Stimulated activated naive B cell treated with anti-CD40 and anti-IgM and Interleukin-4, amounts not matched to agents 10 μg/mL and 1 μg/mL and 100 μg/mL, for 72 hours (primary cell): ENCODE data around the gene APOO.

Source experiments
- ATAC-seq, 2 donors: fragments of 150-1000 bp; cut with Tn5 transposase; replicated peaks; 2 replicates each; pipeline ENCODE4 v1.10.0; 2021; ENCODE audit warnings: moderate library complexity in 1 of 2
- DNase-seq: peaks from one replicate; pipeline ENCODE4 v3.0.0; 2021
- H3K27ac Mint-ChIP-seq: one replicate; pipeline ENCODE4 v1.8.0; 2022; ENCODE audit warnings: mild to moderate bottlenecking, mixed read lengths
- H3K27me3 Mint-ChIP-seq, 2 donors: one replicate each; pipeline ENCODE4 v1.8.0; 2022; ENCODE audit warnings: mixed read lengths in 2 of 2
- H3K36me3 Mint-ChIP-seq, 2 donors: one replicate each; pipeline ENCODE4 v1.8.0; 2022; ENCODE audit warnings: mixed read lengths in 2 of 2, mild to moderate bottlenecking in 1 of 2
- H3K4me1 Mint-ChIP-seq, 2 donors: one replicate each; pipeline ENCODE4 v1.8.0; 2022; ENCODE audit warnings: mixed read lengths in 2 of 2, mild to moderate bottlenecking in 1 of 2
- H3K4me3 Mint-ChIP-seq, 2 donors: one replicate each; pipeline ENCODE4 v1.8.0; 2022; ENCODE audit warnings: mild to moderate bottlenecking in 2 of 2, mixed read lengths in 2 of 2, moderate library complexity in 1 of 2
- H3K9me3 Mint-ChIP-seq, 2 donors: one replicate each; pipeline ENCODE4 v1.8.0; 2022; ENCODE audit warnings: mixed read lengths in 2 of 2, mild to moderate bottlenecking in 1 of 2

APOO gene

GRCh38 chrX:23811108-23811651 is 96.6 kb downstream of the APOO start:
- peaks cover 2 to 13% of the 10 kb centered on the region in 2 donors for H3K4me1 Mint-ChIP-seq
- ATAC-seq (peak; percentile 53 to 57), DNase-seq (no peak)
- no peaks in the 10 kb centered on the region for H3K9me3 Mint-ChIP-seq
- peak overlapping the region; percentile 12 to 56 for H3K4me3 Mint-ChIP-seq
- no peaks in the 10 kb centered on the region for H3K27me3 Mint-ChIP-seq
- no peak overlapping the region for H3K27ac Mint-ChIP-seq
- H3K36me3 Mint-ChIP-seq: peaks cover 3% of the 10 kb centered on the region in 2 donors

- H3K9me3 Mint-ChIP-seq: no peaks in the 10 kb centered on the region
These were observed 97.5 kb downstream of the APOO start for GRCh38 chrX:23810279-23810678.

DNA sequence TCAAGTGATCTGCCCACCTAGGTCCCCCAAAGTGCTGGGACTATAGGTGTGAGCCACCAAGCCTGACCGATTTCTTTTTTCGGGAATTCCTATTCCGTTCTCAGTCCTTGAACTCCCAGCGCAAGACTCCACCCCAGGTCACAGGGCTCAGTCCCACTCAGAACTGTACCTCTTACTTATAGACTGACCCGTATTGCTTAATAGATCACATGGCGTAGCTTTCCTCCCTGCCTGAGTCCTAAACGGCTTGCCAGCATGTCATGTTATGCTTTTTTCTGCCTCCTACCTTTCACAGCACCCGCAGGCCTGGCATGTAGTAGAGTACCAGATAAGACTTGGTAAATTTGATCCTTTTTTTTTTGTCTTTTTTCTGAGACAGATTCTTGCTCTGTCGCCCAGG is 102.3 kb downstream of the APOO start:
- Mint-ChIP-seq H3K27ac (peak overlapping the region; percentile 42), H3K4me1 (peaks cover 3 to 11% of the 10 kb centered on the region in 2 donors), H3K27me3 (no peaks in the 10 kb centered on the region), H3K4me3 (no peak overlapping the region), H3K36me3 (no peaks in the 10 kb centered on the region), H3K9me3 (no peaks in the 10 kb centered on the region)
- DNase-seq: no peak
- no peak for ATAC-seq

More at GRCh38 chrX:23810279-23810678, 97.5 kb downstream of the APOO start:
- peaks cover 2 to 13% of the 10 kb centered on the region in 2 donors for H3K4me1 Mint-ChIP-seq
- DNase-seq (no peak), ATAC-seq (no peak)
- H3K27ac Mint-ChIP-seq: no peak overlapping the region
- peak overlapping the region in 1 of 2 donors; percentile 4 for H3K4me3 Mint-ChIP-seq
- no peaks in the 10 kb centered on the region for H3K27me3 Mint-ChIP-seq
- H3K36me3 Mint-ChIP-seq: peaks cover 3% of the 10 kb centered on the region in 2 donors

DNA sequence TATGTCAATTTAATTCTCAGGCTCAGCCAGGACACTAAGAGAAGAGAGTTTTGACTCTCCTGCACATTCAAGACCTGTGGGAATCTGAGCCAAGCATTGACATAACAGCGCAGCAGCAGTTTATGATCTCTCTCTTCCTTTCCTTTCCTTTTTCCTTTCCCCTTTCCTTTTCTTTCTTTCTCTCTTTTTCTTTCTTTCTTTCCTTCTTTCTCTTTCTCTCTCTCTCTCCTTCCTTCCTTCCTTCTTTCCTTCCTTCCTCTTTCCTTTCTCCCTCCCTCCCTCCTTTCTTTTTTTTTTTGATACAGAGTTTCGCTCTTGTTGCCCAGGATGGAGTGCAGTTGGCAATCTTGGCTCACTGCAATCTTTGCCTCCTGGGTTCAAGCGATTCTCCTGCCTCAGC is 103.2 kb downstream of the APOO start:
- ATAC-seq (no peak), DNase-seq (no peak)
- Mint-ChIP-seq H3K27ac (peak overlapping the region; percentile 11), H3K27me3 (no peaks in the 10 kb centered on the region), H3K4me1 (peaks cover 3 to 11% of the 10 kb centered on the region in 2 donors), H3K4me3 (no peak overlapping the region), H3K36me3 (no peaks in the 10 kb centered on the region), H3K9me3 (no peaks in the 10 kb centered on the region)

DNA sequence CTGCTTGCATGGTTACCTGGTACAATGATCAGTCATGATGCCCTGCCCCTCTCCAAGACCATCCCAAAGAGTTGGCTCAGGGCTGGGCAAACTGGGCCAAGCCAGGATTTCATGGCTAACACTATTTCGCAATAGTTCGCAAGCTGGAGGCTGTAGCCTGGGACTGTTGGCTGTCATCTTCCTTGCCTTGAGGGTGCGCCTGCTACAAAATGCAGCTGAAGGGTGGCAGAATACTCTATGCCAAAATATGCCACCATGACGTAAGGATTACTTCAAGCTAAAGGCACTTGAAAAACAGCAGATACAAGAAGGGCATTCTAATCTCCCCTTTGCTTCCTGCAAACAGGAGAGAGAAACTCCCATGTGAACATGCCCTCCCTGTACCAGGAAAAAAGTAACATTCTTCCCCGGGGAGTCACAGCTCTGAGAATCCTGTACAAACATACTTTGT is 103.8 kb downstream of the APOO start:
- ATAC-seq: no peak
- Mint-ChIP-seq H3K36me3 (no peaks in the 10 kb centered on the region), H3K9me3 (no peaks in the 10 kb centered on the region), H3K4me1 (peaks cover 3 to 11% of the 10 kb centered on the region in 2 donors), H3K27ac (no peak overlapping the region), H3K4me3 (no peak overlapping the region), H3K27me3 (no peaks in the 10 kb centered on the region)
- DNase-seq: no peak

- Mint-ChIP-seq H3K9me3 (no peaks in the 10 kb centered on the region), H3K4me3 (peak overlapping the region in 1 of 2 donors; percentile 2), H3K4me1 (peaks cover 5 to 13% of the 10 kb centered on the region in 2 donors), H3K36me3 (no peaks in the 10 kb centered on the region), H3K27me3 (no peaks in the 10 kb centered on the region), H3K27ac (no peak overlapping the region)
- DNase-seq (no peak), ATAC-seq (peak; percentile 36 to 43)
These were observed 105.3 kb downstream of the APOO start for GRCh38 chrX:23802431-23802830.

GRCh38 chrX:23799469-23800065 is 108.2 kb downstream of the APOO start:
- H3K27me3 Mint-ChIP-seq: no peaks in the 10 kb centered on the region
- ATAC-seq: no peak
- H3K9me3 Mint-ChIP-seq: no peaks in the 10 kb centered on the region

DNA sequence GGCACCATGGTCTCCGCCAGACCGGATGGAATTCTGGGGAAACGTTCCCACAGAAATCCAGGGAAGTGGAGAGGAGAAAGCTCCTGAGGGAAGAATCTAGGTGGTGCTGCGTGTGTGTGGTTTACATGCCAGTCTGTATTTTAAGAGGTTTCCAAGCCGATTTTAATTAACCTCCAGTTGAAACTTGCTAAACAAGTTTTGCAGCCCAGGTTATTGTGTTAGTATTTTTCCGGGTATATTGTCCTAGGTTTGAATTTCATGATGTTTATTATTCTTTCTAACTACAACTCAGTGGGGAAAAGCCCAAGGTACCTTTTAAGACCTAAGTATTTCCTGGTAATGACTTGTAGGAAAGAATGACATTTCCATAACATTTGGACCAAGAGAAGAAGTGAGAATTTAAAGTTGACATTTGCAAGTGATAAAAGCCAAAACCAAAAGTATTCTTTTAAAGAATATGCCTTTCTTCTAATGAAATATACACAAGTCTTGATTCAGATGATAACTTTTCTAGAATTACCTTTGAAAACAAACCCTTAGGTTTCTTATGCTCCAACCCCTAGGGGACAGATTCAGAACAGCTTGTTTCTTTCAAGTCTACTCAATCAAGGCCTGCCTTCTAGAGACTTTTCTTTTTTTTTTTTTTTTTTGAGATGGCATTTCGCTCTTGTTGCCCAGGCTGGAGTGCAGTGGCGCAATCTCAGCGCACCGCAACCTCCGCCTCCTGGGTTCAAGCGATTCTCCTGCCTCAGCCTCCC is 110.2 kb downstream of the APOO start:
- ATAC-seq (peak; percentile 91), DNase-seq (no peak)
- H3K36me3 Mint-ChIP-seq: no peaks in the 10 kb centered on the region
- H3K9me3 Mint-ChIP-seq: no peaks in the 10 kb centered on the region
- H3K4me1 Mint-ChIP-seq: peaks cover 2 to 15% of the 10 kb centered on the region in 2 donors
- no peak overlapping the region for H3K27ac Mint-ChIP-seq
- no peaks in the 10 kb centered on the region for H3K27me3 Mint-ChIP-seq
- peak overlapping the region in 1 of 2 donors; percentile 22 for H3K4me3 Mint-ChIP-seq

More at GRCh38 chrX:23799469-23800065, 108.2 kb downstream of the APOO start:
- Mint-ChIP-seq H3K4me3 (no peak overlapping the region), H3K36me3 (no peaks in the 10 kb centered on the region), H3K4me1 (peaks cover 5 to 15% of the 10 kb centered on the region in 2 donors), H3K27ac (no peak overlapping the region)
- no peak for DNase-seq

DNA sequence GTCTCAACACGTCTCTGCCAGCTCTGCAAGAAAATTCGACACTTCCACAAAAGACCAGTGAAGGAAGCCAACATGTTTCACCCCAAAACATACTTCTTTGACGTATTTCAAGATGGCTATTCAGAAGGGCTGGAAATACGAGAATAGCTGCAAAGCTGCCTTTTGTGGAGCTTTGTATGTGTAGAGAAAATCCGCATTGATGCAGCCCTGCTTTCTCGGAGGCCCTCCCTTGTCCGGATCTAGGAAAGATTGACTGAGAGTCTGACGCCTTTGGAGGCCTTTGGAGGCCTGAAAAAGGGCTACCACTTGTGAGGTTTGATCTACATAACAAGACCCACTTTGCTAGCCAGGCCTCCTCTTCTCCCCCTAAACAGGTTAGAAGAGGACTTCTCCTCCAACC is 112.5 kb downstream of the APOO start:
- ATAC-seq (no peak), DNase-seq (no peak)
- no peak overlapping the region for H3K27ac Mint-ChIP-seq
- H3K27me3 Mint-ChIP-seq: no peaks in the 10 kb centered on the region
- H3K4me1 Mint-ChIP-seq: peaks cover 2 to 10% of the 10 kb centered on the region in 2 donors
- no peaks in the 10 kb centered on the region for H3K9me3 Mint-ChIP-seq
- H3K4me3 Mint-ChIP-seq: no peak overlapping the region
- H3K36me3 Mint-ChIP-seq: no peaks in the 10 kb centered on the region

DNA sequence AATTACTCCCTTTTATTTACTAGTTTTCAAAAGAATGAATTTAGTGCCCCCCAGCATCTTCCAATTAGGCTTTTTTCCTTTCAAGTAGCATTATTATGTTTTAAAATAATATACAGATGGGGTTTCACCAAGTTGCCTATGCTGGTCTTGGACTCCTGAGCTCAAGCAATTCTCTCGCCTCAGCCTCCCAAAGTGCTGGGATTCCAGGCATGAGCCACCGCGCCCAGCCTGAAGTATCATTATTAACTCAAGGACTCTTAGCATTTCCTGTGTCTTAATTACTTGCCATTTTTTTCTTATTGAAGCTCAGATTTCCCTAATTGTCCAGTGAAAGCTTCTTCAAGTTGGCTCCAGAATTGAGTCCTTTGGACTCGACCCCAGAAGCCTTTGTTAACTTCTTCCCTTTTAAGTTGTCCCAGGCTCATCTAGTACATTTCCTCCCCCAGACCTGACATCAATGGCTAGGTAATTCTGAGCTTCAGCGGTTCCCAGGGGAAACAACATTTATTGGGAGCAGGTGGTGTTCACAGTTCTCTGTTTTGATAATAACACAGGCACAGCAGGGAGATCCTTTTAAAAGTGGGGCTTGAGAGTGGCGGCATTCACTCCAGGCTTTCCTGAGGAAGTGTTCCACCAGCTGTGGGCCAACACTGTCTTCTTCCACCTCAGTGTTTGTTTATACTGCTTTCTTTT is 114.7 kb downstream of the APOO start:
- Mint-ChIP-seq H3K27me3 (no peaks in the 10 kb centered on the region), H3K9me3 (no peaks in the 10 kb centered on the region), H3K4me1 (peaks cover 2 to 10% of the 10 kb centered on the region in 2 donors), H3K27ac (no peak overlapping the region), H3K36me3 (no peaks in the 10 kb centered on the region), H3K4me3 (no peak overlapping the region)
- no peak for ATAC-seq
- DNase-seq: no peak

GRCh38 chrX:23790155-23790497 is 117.6 kb downstream of the APOO start:
- H3K36me3 Mint-ChIP-seq: peaks cover 5 to 7% of the 10 kb centered on the region in 2 donors
- DNase-seq (no peak), ATAC-seq (no peak)
- H3K4me3 Mint-ChIP-seq: no peak overlapping the region
- H3K4me1 Mint-ChIP-seq: peaks cover 3 to 6% of the 10 kb centered on the region in 2 donors
- H3K27ac Mint-ChIP-seq: no peak overlapping the region
- no peaks in the 10 kb centered on the region for H3K9me3 Mint-ChIP-seq
- no peaks in the 10 kb centered on the region for H3K27me3 Mint-ChIP-seq

GRCh38 chrX:23789386-23790154 is 118.2 kb downstream of the APOO start:
- Mint-ChIP-seq H3K4me3 (no peak overlapping the region), H3K4me1 (peaks cover 4 to 8% of the 10 kb centered on the region in 2 donors), H3K27me3 (no peaks in the 10 kb centered on the region), H3K36me3 (peaks cover 11% of the 10 kb centered on the region in 2 donors), H3K9me3 (no peaks in the 10 kb centered on the region), H3K27ac (no peak overlapping the region)
- no peak for DNase-seq
- ATAC-seq: no peak

DNA sequence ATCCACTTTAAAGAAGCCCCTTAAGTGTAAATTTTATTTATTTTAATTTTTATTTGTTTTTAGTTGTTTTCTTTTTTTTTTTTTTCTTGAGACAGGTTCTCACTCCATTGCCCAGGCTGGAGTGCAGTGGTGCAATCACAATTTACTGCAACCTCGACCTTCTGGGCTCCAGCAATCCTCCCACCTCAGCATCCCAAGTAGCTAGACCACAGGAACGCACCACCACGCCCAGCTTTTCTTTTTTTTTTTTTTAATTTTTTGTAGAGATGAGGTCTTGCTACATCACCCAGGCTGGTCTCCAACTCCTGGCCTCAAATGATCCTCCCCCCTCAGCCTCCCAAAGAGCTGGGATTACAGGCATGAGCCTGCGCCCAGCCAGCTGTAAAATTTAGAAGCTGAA is 118.8 kb downstream of the APOO start:
- ATAC-seq (no peak), DNase-seq (no peak)
- no peak overlapping the region for H3K4me3 Mint-ChIP-seq
- H3K27ac Mint-ChIP-seq: no peak overlapping the region
- no peaks in the 10 kb centered on the region for H3K9me3 Mint-ChIP-seq
- no peaks in the 10 kb centered on the region for H3K27me3 Mint-ChIP-seq
- H3K4me1 Mint-ChIP-seq: peaks cover 6 to 14% of the 10 kb centered on the region in 2 donors
- peaks cover 17% of the 10 kb centered on the region in 2 donors for H3K36me3 Mint-ChIP-seq

DNA sequence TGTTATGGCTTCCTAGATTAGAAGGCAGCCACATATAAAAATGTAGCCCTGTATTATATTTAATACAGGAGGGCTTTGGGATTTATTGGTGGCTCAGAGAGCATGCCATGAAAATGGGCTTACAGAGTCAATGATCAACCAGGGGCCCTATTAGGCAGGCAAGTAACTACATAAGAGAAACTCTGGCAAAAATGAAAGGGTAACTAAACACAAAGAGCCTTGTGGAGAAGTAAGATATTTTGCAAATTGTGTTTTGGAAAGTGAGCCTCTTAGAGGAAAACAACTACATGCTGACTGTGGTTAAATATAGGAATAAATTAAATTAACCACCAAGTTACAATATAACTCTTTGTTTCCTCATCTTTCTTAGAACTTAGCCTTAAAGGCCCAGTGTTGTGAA is 119.2 kb downstream of the APOO start:
- H3K4me3 Mint-ChIP-seq: no peak overlapping the region
- no peak overlapping the region for H3K27ac Mint-ChIP-seq
- no peaks in the 10 kb centered on the region for H3K9me3 Mint-ChIP-seq

More for the DNA sequence above, 119.2 kb downstream of the APOO start:
- Mint-ChIP-seq H3K4me1 (peaks cover 10 to 15% of the 10 kb centered on the region in 2 donors), H3K27me3 (no peaks in the 10 kb centered on the region), H3K36me3 (peaks cover 21% of the 10 kb centered on the region in 2 donors)
- ATAC-seq: peak in 1 of 2 donors; percentile 32
- DNase-seq: no peak
